Dendritic cell treated with granulocyte-macrophage colony-stimulating factor and Interleukin-4, amounts not matched to agents 40 ng/mL and 50 ng/mL, for 4 days (primary cell): ENCODE data around the gene CDK5.
A peak's percentile ranks its signal among the peaks of the same experiment; 100 is the strongest.
"Not testable (repeated sequence)": the region's sequence is repeated elsewhere in the genome, so short reads cannot be mapped to it uniquely, and the experiment has no call there.

Experiments
- H3K27ac Mint-ChIP-seq: one replicate; pipeline ENCODE4 v1.8.0; 2022; ENCODE audit warnings: mild to moderate bottlenecking, mixed read lengths
- H3K27me3 Mint-ChIP-seq: one replicate; pipeline ENCODE4 v1.8.0; 2022; ENCODE audit warnings: mild to moderate bottlenecking, mixed read lengths
- H3K36me3 Mint-ChIP-seq: one replicate; pipeline ENCODE4 v1.8.0; 2022; ENCODE audit warnings: low read depth, mixed read lengths
- H3K4me1 Mint-ChIP-seq: one replicate; pipeline ENCODE4 v1.8.0; 2022; ENCODE audit warnings: low read depth, mixed read lengths
- H3K4me3 Mint-ChIP-seq: one replicate; pipeline ENCODE4 v1.8.0; 2022; ENCODE audit warnings: mild to moderate bottlenecking, moderate library complexity, mixed read lengths
- H3K9me3 Mint-ChIP-seq: one replicate; pipeline ENCODE4 v1.8.0; 2022; ENCODE audit warnings: mixed read lengths
- intact Hi-C: fragments of 100-400 bp; cut with micrococcal nuclease; formaldehyde crosslinking; loops from one replicate; pipeline ENCODE4 v1.15.0; 2022

Gene CDK5

DNA sequence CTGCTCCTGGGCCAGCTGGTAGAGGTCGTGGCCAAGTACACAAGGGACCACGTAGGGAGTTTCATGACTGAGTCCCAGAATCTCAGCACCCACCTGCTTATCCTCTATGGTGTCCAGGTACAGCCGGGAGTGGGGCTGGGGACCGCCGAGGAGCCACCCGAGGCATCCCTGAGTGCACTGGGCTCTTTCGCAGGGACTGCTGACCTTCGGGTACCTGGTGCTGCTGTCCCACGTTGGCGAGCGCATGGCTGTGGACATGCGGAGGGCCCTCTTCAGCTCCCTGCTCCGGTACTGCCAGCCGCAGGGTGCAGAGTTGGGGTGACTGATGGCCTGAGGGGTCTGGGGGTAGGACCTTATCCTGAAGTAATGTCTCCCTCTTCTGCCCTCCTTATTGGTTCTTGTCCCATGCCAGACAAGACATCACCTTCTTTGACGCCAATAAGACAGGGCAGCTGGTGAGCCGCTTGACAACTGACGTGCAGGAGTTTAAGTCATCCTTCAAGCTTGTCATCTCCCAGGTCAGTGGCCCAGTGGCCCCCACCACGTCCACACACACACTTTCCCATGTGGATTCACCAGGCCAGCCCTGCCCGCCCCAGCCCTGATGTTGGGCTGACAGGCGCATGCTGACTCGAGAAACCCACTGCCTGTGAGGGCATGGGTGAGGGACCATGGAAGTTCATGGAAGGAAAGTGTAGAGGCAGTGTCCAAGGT, 23.2 kb downstream of the CDK5 start:
- peaks cover 59% of the 10 kb centered on the region for H3K36me3 Mint-ChIP-seq
- H3K4me1 Mint-ChIP-seq: peaks cover 57% of the 10 kb centered on the region
- H3K4me3 Mint-ChIP-seq: no peak overlapping the region
- intact Hi-C loops: no loop called here
- H3K27ac Mint-ChIP-seq: peak overlapping the region; percentile 37
- no peaks in the 10 kb centered on the region for H3K9me3 Mint-ChIP-seq
- no peaks in the 10 kb centered on the region for H3K27me3 Mint-ChIP-seq

- H3K27me3 Mint-ChIP-seq: no peaks in the 10 kb centered on the region
- H3K4me1 Mint-ChIP-seq: peaks cover 56% of the 10 kb centered on the region
- no peaks in the 10 kb centered on the region for H3K9me3 Mint-ChIP-seq
- intact Hi-C loops: no loop called here
- no peak overlapping the region for H3K4me3 Mint-ChIP-seq
- H3K36me3 Mint-ChIP-seq: peaks cover 59% of the 10 kb centered on the region
- H3K27ac Mint-ChIP-seq: peak overlapping the region; percentile 48
These were observed 23.8 kb downstream of the CDK5 start for GRCh38 chr7:151033864-151034249.

GRCh38 chr7:151032936-151033863, 24.5 kb downstream of the CDK5 start:
- Mint-ChIP-seq H3K4me3 (no peak overlapping the region), H3K36me3 (peaks cover 59% of the 10 kb centered on the region), H3K4me1 (peaks cover 54% of the 10 kb centered on the region), H3K9me3 (no peaks in the 10 kb centered on the region), H3K27me3 (no peaks in the 10 kb centered on the region), H3K27ac (peak overlapping the region; percentile 48)
- intact Hi-C loops: no loop called here

DNA sequence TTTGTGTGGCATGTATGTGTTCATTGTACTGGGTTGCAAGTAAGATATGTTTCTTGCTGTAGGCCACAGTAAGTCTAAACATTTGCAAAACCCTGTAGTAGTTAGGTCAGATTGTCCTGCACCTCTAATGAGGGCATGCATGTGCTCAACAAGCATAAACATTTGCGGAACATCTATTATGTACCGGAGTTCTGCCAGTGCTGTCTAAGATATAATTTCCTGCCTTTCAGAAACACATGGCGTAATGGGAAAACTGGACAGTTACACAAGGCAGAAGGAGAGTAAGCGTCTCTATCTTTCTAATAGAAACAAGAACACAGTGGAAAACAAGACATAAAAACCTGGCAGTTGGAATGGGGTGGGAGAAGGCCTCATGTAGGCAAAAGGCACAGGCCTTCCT, 26.7 kb downstream of the CDK5 start:
- Mint-ChIP-seq H3K9me3 (no peaks in the 10 kb centered on the region), H3K27me3 (peaks cover 14% of the 10 kb centered on the region), H3K36me3 (peaks cover 39% of the 10 kb centered on the region), H3K4me1 (peaks cover 65% of the 10 kb centered on the region), H3K27ac (peak overlapping the region; percentile 8), H3K4me3 (no peak overlapping the region)
- intact Hi-C loops: no loop called here

- Mint-ChIP-seq H3K9me3 (no peaks in the 10 kb centered on the region), H3K4me1 (peaks cover 52% of the 10 kb centered on the region), H3K27me3 (peaks cover 21% of the 10 kb centered on the region), H3K36me3 (peaks cover 19% of the 10 kb centered on the region), H3K27ac (peak overlapping the region; percentile 91), H3K4me3 (peak overlapping the region; percentile 93)
- intact Hi-C loops: loop anchor here (1.0 to 2.0 kb wide), 3 partner anchors 29 to 60 kb away; partner anchors contain the start of gene TMUB1
These were observed 28.7 kb downstream of the CDK5 start for GRCh38 chr7:151028948-151029501.

GRCh38 chr7:151028131-151028947, 29.4 kb downstream of the CDK5 start, which contains the start of gene ABCB8:
TSS of gene ABCB8 (plus strand) at chr7:151028450. CDS start at chr7:151028516, 66 bp downstream.
- intact Hi-C loops: loop anchor here (1.0 to 2.0 kb wide), 3 partner anchors 30 to 60 kb away; partner anchors contain the start of gene TMUB1
- Mint-ChIP-seq H3K4me3 (peak within 1 kb of the TSS; percentile 93), H3K27ac (peak within 1 kb of the TSS; percentile 91)

DNA sequence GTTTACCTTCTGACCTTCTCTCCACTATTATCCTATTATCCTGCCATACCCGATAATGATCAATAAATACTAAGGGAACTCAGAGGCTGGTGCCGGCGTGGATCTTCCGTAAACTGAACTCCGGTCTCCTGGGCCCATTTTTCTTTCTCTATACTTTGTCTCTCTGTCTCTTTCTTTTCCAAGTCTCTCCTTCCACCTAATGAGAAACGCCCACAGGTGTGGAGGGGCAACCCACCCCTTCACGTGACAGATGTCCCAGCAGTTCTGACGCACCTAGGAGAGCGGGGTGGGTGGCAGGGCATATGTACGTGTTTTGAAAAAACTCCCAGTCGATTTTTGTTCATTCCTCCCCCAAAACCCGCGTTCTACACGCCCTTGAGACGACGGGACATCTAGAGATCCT, 30.0 kb downstream of the CDK5 start:
- intact Hi-C loops: loop anchor here (1.0 to 2.0 kb wide), 3 partner anchors 31 to 61 kb away; partner anchors contain the start of gene TMUB1
- Mint-ChIP-seq H3K4me1 (peaks cover 41% of the 10 kb centered on the region), H3K36me3 (peaks cover 15% of the 10 kb centered on the region), H3K4me3 (peak overlapping the region; percentile 93), H3K27me3 (peaks cover 32% of the 10 kb centered on the region), H3K27ac (peak overlapping the region; percentile 91)
- not testable (repeated sequence) for H3K9me3 Mint-ChIP-seq

More at GRCh38 chr7:151028131-151028947, 29.4 kb downstream of the CDK5 start, which contains the start of gene ABCB8:
- Mint-ChIP-seq H3K36me3 (peaks cover 15% of the 10 kb centered on the region), H3K27me3 (peaks cover 27% of the 10 kb centered on the region), H3K9me3 (no peaks in the 10 kb centered on the region), H3K4me1 (peaks cover 47% of the 10 kb centered on the region)

DNA sequence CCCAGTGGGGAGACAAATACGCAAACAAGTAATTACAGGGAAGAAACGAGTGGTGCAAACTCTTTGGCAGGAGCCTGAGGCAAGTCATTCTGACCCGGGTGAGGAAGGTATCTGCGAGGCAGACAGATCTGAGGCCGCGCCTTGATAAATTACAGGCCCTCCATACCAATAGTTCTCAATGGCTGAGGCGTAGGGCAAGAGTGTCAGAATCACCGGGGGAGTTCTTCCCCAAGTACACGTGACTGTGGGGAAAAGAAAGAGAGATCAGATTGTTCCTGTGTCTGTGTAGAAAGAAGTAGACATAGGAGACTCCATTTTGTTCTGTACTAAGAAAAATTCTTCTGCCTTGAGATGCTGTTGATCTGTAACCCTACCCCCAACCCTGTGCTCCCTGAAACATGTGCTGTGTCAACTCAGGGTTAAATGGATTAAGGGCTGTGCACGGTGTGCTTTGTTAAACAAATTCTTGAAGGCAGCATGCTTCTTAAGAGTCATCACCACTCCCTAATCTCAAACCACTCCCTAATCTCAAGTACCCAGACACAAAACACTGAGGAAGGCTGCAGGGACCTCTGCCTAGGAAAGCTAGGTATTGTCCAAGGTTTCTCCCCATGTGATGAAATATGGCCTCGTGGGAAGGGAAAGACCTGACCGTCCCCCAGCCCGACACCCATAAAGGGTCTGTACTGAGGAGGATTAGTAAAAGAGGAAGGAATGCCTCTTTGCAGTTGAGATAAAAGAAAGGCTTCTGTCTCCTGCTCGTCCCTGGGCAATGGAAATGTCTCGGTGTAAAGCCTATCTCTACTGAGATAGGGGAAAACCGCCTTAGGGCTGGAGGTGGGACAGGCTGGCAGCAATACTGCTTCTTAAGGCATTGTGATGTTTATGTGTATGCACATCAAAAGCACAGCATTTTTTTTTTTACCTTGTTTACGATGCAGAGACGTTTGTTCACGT, 30.6 kb downstream of the CDK5 start:
- Mint-ChIP-seq H3K27me3 (peaks cover 32% of the 10 kb centered on the region), H3K4me3 (peak overlapping the region; percentile 93), H3K36me3 (peaks cover 12% of the 10 kb centered on the region), H3K27ac (peak overlapping the region; percentile 91), H3K4me1 (peaks cover 36% of the 10 kb centered on the region)
- intact Hi-C loops, H3K9me3 Mint-ChIP-seq: not testable (repeated sequence)

GRCh38 chr7:151025924-151026671, 31.6 kb downstream of the CDK5 start:
- peaks cover 2% of the 10 kb centered on the region for H3K36me3 Mint-ChIP-seq
- H3K27me3 Mint-ChIP-seq: peaks cover 40% of the 10 kb centered on the region
- H3K4me1 Mint-ChIP-seq: peaks cover 29% of the 10 kb centered on the region
- H3K9me3 Mint-ChIP-seq: no peaks in the 10 kb centered on the region
- peak overlapping the region; percentile 91 for H3K27ac Mint-ChIP-seq
- intact Hi-C loops: no loop called here
- H3K4me3 Mint-ChIP-seq: no peak overlapping the region

DNA sequence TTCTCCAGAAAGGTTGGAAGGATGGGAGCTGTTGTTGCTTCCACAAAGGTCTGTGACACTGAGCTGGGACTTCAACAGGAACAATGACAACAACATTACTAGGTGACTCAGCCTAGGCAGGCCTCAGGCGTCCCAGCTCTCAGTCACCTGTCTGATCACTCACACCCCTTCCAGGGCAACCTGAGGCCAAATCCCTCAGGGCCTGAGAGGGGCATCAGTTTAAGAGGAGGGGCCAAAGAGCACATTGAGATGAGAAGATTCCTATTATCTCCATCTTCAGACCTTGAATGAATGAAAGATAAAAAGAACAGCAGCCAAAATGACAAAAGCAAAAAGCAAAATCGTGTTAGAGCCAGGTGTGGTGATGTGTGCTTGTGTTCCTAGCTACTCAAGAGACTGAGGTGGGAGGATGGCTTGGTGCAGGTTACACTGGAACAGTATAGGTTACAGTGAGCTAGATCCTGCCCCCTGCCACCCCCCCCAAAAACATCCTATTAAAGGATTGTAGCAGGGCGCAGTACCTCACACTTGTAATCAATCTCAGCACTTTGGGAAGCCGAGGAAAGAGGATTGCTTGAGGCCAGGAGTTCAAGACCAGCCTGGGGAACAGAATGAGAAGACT, 33.2 kb downstream of the CDK5 start, which contains the start of gene ATG9B:
TSS of gene ATG9B (minus strand) at position 60 of the 622 bp plus-strand sequence. CDS start 71 bp downstream, outside the sequence.
- Mint-ChIP-seq H3K27me3 (peaks cover 55% of the 10 kb centered on the region), H3K36me3 (no peaks in the 10 kb centered on the region), H3K4me3 (no peak within 1 kb of the TSS), H3K9me3 (no peaks in the 10 kb centered on the region), H3K27ac (no peak within 1 kb of the TSS), H3K4me1 (peaks cover 22% of the 10 kb centered on the region)
- intact Hi-C loops: no loop called here

DNA sequence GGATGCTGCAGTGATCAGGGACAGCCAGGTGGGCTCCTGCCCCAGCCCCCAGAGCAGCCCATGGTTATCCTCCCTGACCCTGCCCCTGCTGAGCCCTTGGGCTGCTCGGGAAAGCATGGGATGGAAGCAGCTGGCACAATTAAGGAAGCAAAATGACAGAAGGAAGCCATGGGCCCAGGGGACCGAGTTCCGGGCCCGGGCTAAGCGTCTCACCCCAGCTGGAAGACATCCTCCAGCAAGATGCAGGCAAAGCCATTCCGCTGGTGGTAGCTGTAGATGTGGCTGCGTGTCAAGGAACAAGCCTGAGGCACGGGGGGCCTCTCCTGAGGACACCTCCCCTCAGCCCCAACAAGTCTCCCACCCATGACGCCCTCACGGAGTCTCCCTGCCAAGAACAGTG, 34.5 kb downstream of the CDK5 start:
- H3K4me3 Mint-ChIP-seq: no peak overlapping the region
- intact Hi-C loops: no loop called here
- H3K36me3 Mint-ChIP-seq: no peaks in the 10 kb centered on the region
- no peak overlapping the region for H3K27ac Mint-ChIP-seq
- peaks cover 25% of the 10 kb centered on the region for H3K4me1 Mint-ChIP-seq
- peaks cover 68% of the 10 kb centered on the region for H3K27me3 Mint-ChIP-seq
- H3K9me3 Mint-ChIP-seq: no peaks in the 10 kb centered on the region
